GM15510 (cell line): ENCODE data around the gene NSRP1.

Experiments
- POLR2A ChIP-seq: IDR thresholded peaks from 3 replicates; pipeline ENCODE4 v1.6.1; 2011; ENCODE audit warnings: borderline replicate concordance; ENCODE audit not compliant: insufficient read length; ENCODE audit errors: extremely low read depth

NSRP1 gene

GRCh38 chr17:30235386-30236296 is 119.0 kb downstream of the NSRP1 start, which contains the start of gene SLC6A4:
Gene SLC6A4 (minus strand): TSS chr17:30235697. CDS start chr17:30221958, 13,739 bp downstream.
- no peak for TF ChIP-seq POLR2A
